ENCODE data around the gene SULF2. TPM values are rescaled to one million over a fixed set of nuclear protein-coding genes. Genes with fewer than 3 reads are reported as not detected.
A peak's percentile ranks its signal among the peaks of the same experiment; 100 is the strongest.

SULF2 gene
- total RNA-seq, 1 donor from 2014 or later: 79.2 TPM

DNA sequence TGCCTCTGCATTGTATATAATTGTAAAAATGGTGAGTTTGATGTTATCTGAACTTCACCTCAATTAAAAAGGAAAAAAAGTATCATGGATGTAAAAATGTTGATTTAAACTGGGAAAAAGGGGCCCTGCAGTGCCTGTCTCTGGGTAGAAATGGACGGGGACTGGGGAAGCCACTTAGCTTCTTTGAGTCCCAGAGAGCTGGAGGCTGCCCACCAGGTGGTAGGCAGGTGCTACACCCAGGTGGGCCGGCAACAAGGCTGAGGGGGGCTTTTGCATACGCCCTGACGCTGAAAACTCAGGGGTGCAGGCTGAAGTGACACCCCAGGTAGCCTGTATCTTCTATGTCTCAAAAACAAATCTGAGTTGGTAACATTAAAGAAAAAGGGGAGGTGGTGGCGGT lies 118.2 kb downstream of the SULF2 start:
- no peak for ATAC-seq
- intact Hi-C loops (cut with DNase I): no loop called here
- no peak for DNase-seq (ENCODE audit: low spot score)

DNA sequence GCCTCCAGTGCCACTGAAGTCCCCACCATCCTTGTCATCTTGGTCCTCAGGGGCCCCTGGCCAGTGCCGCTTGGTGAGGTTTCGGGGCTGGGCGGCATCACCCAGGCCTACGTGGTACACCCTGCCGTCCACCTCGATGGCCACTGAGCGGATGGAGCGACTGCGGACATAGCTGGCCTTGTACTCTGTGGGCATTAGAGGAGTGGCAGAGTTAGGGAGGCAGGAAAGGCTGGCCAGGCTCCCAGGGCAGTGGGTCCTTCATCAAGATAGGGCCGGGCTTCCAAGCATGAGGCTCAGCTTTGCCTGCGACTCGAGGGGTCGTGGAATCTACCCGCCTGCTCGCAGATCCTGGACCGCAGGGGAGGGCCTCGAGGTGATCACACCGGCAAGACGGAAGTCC lies 119.0 kb downstream of the SULF2 start:
- ATAC-seq: no peak
- intact Hi-C loops (cut with DNase I): no loop called here
- DNase-seq (ENCODE audit: low spot score): no peak

DNA sequence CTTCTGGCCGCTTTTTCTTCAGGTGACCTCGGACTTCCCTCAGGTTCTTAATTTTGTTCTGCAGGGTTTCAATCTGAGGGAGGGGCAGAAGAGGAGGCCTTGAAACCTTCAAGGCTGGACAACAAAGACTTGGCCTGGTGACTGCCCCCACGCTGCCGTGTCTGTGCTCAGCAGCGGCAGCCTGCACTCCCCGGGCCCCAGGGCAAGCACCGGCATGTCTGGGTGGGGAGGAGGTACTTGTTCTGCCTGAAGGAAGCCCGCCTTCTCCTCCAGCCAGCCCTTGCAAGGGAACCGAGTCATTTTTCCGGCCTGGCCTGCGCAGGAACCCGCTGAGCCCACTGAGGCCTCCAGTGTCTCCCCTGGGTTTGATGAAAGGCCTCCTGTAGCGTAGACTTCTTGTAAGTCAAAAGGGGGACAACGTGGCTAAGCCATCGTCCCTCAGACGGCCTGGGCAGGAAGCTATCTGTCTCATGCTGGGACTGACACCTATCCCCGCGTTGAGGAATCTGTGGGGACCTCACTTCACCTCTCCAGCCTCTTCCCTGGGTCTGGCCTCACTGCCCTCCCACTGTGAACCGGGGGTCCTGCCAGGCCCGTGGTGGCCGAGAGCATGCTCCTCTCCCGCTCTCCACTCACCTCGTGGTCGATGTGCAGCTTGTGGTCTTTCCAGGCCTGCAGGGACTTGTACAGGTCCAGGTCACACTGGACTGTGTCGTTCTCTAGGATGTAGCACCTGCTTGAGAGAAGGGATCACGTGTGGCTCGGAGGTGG lies 119.9 kb downstream of the SULF2 start:
- no peak for ATAC-seq
- intact Hi-C loops (cut with DNase I): no loop called here
- DNase-seq (ENCODE audit: low spot score): no peak

DNA sequence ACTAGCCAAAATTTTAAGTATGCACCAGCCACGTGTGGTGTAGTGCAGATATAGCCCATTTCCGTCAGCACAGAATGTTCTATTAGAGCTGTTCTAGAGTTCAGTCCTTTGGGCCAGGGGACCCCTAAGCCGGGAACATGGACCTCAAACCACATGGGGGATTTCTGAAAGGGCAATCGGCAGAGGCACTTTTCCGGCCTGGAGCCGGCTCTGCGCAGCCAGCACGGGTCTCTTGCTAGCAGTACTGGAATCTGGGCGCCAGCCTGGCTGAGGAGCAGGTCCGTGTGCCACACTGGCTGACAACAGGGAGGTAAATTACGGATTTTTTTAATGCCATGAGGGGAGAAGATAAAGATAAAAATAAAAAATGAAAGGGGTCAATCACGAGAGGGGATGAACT lies 120.5 kb downstream of the SULF2 start:
- intact Hi-C loops (cut with DNase I): loop anchor here (5.0 kb wide), 1 partner anchor 958 kb away; no protein-coding TSS in a partner anchor
- no peak for ATAC-seq
- DNase-seq (ENCODE audit: low spot score): no peak

DNA sequence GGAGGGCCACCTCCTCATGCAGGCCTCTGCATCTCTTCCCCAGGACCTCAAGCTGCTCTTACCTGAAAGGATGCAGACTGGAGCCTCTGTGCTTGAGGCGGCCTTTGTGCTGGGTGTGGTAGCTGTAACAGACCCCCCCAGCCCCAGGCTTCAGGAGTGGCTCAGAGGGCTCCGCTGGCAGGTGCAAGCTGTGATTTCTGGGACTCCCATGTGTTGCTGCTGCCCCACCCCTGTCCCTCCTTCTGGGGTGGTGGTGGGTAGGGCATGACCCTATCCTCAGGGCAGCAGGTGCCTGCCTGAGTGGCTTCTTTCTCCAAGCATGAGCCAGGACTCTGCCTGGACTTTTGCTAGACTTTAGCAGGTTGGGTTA lies 121.2 kb downstream of the SULF2 start:
- intact Hi-C loops (cut with DNase I): loop anchor here (5.0 kb wide), 1 partner anchor 958 kb away; no protein-coding TSS in a partner anchor
- no peak for DNase-seq (ENCODE audit: low spot score)
- peak; percentile 9 for ATAC-seq

DNA sequence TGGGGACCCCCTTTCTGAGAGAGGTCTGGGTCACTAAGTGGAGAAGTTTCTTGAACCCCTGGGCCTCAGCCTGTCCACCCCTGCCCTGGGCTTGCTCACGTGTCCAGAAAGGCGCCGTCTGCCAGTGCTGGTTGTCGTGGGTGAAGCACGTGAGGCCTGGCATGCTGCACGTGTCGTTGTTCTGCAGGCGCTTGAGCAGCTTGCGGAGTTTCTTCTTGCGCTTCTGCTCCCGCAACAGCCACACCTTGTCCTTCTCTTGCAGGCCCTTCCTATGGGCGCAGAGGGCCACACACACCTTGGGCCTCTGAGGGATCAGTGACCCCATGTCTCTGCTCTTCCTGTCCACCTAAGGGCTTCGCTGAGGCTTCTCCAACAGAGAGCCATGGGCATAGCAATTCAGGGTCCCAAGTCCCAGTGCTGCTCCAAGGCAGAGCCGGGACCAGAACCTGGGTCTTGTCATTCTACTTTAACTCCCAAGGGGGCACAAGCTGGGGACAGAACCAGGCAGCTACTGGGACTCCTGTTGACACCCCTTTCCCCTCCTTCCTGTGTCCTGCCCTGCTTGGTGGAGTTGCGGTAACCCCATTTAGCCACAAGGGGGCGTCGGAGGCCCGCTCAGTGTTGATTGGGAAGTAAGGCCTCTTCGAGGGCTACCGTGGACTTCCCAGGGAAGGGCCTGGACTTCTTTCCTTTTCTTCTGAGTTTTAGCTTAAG lies 121.8 kb downstream of the SULF2 start:
- DNase-seq (ENCODE audit: low spot score) (peak; percentile 89), ATAC-seq (peak; percentile 90)
- intact Hi-C loops (cut with DNase I): loop anchor here (5.0 kb wide), 1 partner anchor 959 kb away; no protein-coding TSS in a partner anchor

DNA sequence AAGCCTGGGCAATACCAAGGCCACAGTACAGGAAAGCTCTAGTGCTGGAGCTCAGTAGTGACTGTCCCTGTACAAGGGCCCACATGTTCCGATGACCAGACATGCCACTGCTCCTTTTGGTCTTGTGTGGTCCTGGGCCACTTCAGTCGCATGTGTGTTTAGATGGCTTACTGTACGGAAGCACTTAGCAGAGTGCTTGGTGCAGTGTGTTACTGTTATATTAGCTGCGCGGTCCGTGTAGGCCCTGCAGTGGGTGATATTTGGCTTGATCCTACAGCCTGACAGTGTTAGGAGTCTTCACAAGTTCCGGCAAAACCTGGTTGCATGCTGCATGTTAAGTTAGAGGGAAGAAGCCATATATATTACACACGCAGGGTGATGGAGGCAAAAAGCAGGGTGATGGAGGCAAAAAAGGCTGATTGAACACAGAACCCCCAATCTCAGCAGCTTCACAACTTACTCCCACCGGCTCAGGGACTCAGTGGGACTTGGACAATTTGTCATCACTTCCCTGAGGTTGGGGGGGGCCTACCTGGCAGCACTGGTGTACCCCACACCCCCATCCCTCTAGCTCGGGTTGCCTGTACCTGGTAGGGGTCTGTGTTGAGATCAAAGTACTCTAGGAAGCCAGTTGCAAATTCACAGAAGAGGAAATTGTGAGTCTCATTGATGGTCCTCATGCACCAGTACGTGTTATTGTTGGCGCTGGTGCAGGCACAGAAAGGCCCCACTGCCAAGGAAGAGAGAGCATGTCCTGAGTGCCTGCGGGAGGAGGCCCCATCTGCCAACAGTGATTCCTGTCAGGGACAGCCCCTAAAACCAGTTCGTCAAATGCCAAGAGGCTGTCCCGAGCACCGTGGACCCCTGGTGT lies 122.6 kb downstream of the SULF2 start:
- intact Hi-C loops (cut with DNase I): loop anchor here (5.0 kb wide), 1 partner anchor 960 kb away; no protein-coding TSS in a partner anchor
- DNase-seq (ENCODE audit: low spot score): no peak
- ATAC-seq: peak; percentile 4

DNA sequence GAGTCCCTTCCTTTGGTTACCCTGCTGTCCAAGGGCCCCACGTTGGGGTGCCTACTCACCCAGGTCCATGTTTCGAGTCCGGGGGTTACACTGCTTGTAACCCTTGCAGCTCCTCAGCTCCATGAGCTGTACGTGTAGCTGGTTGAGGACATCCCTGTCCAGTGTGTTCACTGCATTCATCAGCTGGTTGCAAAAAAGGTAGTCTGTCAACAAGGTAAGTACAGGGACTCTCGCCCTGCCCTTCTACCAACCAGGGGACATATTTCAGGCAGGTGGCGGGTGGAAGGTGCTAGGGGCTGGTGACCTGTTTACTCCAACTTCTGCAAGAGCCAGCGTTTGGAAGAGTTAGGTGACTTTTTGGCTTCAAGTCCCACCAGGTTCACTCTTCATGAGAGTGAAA lies 123.6 kb downstream of the SULF2 start:
- DNase-seq (ENCODE audit: low spot score) (no peak), ATAC-seq (no peak)
- intact Hi-C loops (cut with DNase I): loop anchor here (5.0 kb wide), 1 partner anchor 961 kb away; no protein-coding TSS in a partner anchor

DNA sequence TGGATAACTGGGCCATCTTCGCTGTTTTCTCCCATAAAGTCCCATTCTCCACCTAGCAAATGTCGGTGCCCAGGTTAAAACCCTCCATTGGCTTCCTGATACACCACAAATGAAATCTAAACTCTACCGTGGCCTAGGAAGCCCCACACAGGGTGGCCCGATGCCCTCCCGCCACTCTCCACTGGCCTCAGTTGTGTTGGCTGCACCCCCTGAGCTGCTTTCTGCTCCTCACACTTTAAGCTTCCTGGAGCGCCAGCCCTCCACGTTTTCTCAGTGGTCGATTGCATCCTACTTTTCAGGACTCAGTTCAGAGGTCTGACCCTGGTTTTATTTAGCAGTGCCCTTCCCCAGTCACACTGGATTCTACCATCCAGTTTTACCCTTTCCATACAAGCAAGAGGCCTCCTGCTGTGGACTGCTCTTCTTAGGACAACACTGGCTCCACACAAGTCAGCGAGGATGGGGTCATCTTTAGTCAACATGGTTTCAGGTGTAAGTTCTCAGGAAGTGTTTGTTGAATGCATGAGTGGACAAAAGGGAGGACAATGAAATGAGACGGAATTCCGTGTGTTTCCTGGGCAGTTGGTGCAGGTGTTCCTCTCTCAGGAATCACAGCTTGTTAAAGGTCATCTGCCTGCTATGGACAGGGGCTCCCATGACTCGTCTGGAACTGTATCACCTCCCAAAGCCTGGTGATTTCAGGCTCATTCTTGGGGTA lies 124.1 kb downstream of the SULF2 start:
- ATAC-seq: no peak
- intact Hi-C loops (cut with DNase I): loop anchor here (5.0 kb wide), 1 partner anchor 961 kb away; no protein-coding TSS in a partner anchor
- DNase-seq (ENCODE audit: low spot score): no peak

DNA sequence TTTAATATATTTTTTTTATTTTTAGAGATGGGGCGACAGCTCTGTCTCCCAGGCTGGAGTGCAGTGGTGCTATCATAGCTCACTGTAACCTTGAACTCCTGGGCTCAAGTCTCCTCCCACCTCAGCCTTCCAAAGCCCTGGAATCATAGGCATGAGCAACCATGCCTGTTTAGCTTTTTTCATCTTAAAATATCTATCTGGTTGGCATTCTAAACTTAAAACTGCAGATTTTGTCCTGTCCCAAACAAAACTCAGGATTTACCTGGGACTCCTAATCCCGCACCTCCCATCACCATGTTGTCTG lies 124.7 kb downstream of the SULF2 start:
- ATAC-seq (no peak), DNase-seq (ENCODE audit: low spot score) (no peak)
- intact Hi-C loops (cut with DNase I): loop anchor here (5.0 kb wide), 1 partner anchor 962 kb away; no protein-coding TSS in a partner anchor

DNA sequence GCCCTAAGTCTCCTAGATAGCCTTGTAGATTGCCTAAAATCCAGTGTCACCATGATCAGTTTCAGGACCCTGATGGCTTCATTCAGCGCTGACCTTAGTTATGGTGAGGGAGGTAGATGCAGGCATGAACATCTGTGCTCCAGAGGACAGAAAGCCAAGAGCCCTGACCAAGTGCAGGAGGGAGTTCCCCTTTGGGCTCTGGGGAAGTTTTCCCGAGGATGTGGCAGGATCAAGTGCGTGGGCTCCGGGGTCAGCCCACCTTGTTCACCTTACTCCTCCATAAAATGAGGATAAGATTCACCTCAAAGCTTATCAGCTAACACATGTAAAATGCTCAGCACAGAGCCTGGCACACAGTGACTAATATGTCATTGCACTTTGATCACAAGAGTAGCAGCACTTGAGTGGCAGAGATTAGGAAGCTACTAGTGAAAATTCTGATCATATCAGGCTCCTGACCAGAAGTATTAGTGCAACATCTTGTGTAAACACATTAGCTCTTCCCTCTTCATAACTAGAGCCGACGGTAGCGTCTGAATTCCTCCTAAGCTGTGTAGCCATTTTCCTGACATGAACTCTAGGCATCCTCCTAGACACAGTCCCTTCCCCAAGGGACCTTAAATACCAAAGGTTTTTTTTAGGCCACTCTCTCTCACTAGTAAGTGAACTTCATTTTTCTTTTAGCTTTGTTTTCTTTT lies 125.2 kb downstream of the SULF2 start:
- ATAC-seq: no peak
- intact Hi-C loops (cut with DNase I): loop anchor here (5.0 kb wide), 1 partner anchor 962 kb away; no protein-coding TSS in a partner anchor
- DNase-seq (ENCODE audit: low spot score): no peak

DNA sequence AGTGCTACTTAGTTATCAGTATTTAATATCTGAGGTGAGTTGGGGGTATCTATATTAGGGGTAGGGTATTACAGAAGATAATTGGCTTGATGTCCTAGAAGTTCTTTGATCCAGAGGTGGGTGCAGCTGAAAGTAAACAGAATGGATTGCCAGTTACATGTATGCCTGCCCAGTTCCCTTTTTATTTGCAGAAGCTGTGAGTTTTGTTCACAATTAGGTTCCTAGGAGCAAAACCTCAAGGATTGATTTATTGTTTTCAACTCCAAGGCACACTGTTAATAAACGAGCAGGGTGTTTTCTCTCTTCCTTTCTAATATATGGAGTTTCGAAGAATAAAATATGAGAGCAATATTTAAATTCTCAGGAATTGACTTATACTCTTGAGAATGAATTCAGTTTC lies 129.0 kb downstream of the SULF2 start:
- DNase-seq (ENCODE audit: low spot score) (no peak), ATAC-seq (no peak)
- intact Hi-C loops (cut with DNase I): no loop called here

DNA sequence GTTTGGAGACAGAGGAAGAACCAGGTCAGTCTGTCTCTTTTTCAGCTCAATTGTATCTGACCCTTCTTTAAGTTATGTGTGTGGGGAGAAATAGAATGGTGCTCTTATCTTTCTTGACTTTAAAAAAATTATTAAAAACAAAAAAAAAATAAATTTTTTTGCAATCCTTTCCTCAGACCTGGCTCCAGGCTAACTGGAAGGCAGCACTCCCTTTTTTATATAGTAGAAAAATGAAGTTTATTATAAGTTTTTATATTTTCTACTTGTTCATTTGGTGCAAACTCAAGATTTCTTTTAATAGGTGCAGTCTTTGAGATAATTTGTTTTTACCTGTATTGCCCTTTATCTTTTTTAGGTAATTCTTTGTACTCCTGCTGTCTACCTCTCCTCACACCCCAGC lies 129.6 kb downstream of the SULF2 start:
- intact Hi-C loops (cut with DNase I): no loop called here
- ATAC-seq (no peak), DNase-seq (ENCODE audit: low spot score) (no peak)

DNA sequence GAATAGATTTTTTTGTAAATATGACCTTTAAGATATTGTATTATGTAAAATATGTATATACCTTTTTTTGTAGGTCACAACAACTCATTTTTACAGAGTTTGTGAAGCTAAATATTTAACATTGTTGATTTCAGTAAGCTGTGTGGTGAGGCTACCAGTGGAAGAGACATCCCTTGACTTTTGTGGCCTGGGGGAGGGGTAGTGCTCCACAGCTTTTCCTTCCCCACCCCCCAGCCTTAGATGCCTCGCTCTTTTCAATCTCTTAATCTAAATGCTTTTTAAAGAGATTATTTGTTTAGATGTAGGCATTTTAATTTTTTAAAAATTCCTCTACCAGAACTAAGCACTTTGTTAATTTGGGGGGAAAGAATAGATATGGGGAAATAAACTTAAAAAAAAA lies 130.9 kb downstream of the SULF2 start:
- intact Hi-C loops (cut with DNase I): no loop called here
- DNase-seq (ENCODE audit: low spot score): no peak
- ATAC-seq: no peak

DNA sequence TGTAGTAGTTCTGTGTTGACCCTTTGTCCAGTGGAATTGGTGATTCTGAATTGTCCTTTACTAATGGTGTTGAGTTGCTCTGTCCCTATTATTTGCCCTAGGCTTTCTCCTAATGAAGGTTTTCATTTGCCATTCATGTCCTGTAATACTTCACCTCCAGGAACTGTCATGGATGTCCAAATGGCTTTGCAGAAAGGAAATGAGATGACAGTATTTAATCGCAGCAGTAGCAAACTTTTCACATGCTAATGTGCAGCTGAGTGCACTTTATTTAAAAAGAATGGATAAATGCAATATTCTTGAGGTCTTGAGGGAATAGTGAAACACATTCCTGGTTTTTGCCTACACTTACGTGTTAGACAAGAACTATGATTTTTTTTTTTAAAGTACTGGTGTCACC lies 131.4 kb downstream of the SULF2 start:
- intact Hi-C loops (cut with DNase I): no loop called here
- DNase-seq (ENCODE audit: low spot score) (no peak), ATAC-seq (no peak)

DNA sequence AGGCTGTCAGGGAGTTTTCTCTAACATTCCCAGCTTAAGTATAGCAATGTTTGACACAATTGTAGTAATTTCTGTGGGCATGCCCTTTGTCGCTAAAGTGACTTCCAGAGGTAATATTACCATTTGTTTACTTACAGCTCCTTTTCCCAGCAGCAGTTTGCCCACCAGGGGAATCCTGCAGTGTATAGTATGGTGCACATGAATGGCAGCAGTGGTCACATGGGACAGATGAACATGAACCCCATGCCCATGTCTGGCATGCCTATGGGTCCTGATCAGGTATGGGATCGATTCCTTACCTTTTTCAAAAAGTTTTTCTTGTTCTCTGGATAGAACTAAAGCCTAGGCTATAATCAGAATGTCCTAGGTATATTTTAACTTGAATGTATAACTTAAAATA lies 132.5 kb downstream of the SULF2 start:
- DNase-seq (ENCODE audit: low spot score) (no peak), ATAC-seq (no peak)
- intact Hi-C loops (cut with DNase I): no loop called here

DNA sequence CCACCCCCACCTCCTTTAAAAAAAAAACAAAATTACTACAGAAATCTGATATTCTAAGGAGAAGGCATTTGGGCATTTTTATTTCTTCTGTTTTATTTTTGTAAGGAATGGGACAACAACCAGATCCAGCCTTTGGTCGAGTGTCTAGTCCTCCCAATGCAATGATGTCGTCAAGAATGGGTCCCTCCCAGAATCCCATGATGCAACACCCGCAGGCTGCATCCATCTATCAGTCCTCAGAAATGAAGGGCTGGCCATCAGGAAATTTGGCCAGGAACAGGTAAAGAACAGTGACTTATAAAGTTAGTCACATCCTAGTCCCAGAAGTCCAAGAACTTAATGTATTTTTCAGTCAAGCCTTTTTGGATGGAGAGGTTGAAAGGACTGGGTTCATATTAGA lies 133.0 kb downstream of the SULF2 start:
- ATAC-seq (no peak), DNase-seq (ENCODE audit: low spot score) (no peak)
- intact Hi-C loops (cut with DNase I): no loop called here

DNA sequence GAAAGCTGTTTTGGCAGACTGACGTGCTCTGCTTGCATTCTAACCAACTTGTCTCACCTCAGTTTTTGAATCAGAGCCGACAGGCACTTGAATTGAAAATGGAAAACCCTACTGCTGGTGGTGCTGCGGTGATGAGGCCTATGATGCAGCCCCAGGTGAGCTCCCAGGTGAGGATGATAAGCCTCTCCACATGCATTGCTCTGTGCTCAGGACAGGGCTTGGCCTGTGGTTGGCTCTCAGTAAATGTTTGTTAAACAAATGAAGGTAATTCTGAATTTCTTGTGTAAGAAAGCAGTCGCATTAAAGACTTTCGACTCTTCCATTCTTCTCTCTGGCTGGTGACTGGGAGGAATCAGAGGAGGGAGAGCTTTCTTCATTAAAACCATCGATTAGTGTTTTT lies 136.3 kb downstream of the SULF2 start:
- intact Hi-C loops (cut with DNase I): no loop called here
- no peak for ATAC-seq
- no peak for DNase-seq (ENCODE audit: low spot score)
